ENCODE data around the gene MTCL3.
"Not testable (repeated sequence)": the region's sequence is repeated elsewhere in the genome, so short reads cannot be mapped to it uniquely, and the experiment has no call there.

MTCL3 gene

DNA sequence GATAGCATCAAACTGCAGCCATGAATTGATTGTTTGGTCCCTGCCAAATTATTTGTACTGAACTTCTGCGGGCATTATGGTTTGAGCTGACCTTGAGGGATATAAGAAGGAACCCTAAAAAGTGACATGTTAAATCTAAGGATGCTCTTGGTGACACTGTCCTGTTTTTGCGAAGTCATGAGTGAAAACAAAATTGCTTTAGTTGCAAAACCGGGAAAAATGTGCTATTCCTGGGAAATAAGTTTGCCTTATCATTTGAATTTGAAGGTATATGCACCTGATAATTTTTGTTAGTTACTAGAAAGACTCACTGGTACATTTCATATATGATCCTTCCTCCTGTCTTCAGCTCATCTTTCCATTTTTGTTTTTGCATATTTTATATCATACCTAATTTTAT, 67.7 kb downstream of the MTCL3 start:
- no peak for TF ChIP-seq POLR2A (IDR thresholded peaks at IDR 0.05; ENCODE audit: low read depth, low read length)
- no peak for DNase-seq (ENCODE audit: insufficient read length, low spot score)
- FAIRE-seq, result no peak

DNA sequence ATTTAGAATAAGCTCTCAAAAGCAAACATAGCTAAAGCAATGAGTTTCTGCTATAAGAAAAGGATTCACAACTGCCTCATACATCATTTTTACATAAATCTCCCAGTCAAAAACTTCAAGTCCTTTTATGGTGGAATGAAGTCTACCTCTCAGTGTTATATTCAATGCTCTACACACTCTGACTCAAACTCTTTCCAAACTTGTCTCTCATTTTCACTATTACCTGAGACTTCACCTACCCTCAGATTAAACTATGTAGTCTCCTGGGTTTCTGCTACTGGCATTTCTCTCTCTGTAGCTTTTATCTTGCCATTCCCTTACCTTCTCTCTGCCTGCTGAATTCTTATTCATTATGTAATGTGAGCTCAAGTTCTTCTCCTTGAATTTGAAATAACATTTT, 71.4 kb downstream of the MTCL3 start:
- no peak for FAIRE-seq
- no peak for TF ChIP-seq POLR2A (IDR thresholded peaks at IDR 0.05; ENCODE audit: low read depth, low read length)
- no peak for DNase-seq (ENCODE audit: insufficient read length, low spot score)

DNA sequence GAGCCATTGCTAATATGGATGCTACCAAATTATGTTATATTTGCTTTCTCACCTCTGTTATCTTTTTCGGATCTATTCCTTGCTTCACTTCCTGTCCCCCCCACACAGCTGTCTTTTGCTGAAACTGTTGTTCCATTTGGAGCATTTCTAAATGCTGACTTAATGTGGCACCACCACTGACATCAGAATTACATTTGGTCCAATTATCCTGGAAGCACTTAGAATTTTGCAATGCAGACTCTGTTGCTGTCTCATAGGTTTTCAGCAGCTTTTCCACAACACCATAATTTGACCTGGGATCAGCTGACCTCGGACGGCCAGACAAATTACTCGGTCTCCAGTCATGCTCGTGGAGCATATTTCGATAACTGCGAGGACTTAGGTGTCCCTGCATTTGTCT, 72.8 kb downstream of the MTCL3 start:
- no peak for DNase-seq (ENCODE audit: insufficient read length, low spot score)
- FAIRE-seq, result no peak
- TF ChIP-seq POLR2A (IDR thresholded peaks at IDR 0.05; ENCODE audit: low read depth, low read length), result no peak

DNA sequence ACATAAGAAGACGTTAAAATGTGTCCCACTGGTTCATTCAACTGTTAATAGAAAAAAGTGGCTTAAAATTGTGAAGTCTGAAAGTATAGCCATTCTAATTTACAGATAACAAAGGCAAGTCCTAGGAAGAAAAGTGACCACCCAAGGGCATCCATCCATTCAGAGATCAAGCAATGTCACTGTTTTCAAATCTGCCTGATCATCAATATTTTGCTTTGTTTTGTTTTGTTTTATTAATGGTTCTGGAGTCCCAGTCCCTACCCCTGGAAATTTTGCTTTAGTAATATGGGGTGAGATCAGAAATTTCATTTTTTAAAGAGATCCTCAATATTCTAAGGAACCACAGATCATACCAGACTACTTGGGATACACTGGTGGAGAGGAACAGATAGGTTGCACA, 77.3 kb downstream of the MTCL3 start:
- no peak for FAIRE-seq
- no peak for DNase-seq (ENCODE audit: insufficient read length, low spot score)
- no peak for TF ChIP-seq POLR2A (IDR thresholded peaks at IDR 0.05; ENCODE audit: low read depth, low read length)

DNA sequence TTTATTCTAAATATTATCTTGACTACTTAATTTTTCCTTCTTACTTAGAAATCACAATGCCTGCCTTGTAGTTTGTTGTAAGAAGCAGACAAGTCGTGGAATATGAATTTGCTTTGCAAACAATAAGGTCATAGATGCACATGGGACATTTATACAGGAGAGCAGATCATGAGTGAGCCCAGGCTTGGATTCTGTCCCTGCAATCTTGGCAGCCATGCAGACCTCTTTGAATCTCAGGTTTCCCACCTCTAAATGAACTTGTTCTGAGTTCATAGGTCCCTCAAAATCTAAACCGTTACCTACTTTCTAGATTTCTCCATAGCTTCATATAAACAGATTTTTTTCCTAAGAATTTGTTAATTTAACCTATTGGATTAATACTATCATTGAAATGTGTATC, 79.4 kb downstream of the MTCL3 start:
- no peak for FAIRE-seq
- no peak for TF ChIP-seq POLR2A (IDR thresholded peaks at IDR 0.05; ENCODE audit: low read depth, low read length)
- no peak for DNase-seq (ENCODE audit: insufficient read length, low spot score)

DNA sequence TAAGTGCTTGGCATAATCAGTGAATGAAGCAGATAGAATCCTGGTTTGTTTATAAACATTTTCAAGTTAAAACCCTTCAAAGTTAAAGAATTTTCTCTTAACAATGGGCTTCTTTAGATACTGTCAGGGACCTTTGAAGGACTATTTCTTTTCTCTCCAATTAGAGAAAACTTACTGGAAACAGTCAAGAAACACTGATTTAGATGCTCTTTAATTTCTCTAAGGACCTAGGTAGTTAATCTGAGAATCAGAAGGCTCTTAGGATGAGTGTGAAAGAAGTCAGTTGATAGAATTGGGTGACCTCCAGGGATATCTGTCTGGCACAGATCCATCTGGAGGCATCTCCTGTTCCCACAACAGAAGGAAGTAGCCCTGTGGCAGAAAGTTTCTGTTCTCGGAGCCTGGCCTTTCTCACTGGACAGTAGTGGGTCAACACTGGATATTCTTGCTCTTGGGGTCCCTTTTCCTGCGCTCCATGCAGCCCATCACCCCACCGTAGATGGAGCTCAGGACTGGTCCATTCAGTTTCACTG, 82.5 kb downstream of the MTCL3 start:
- TF ChIP-seq POLR2A (IDR thresholded peaks at IDR 0.05; ENCODE audit: low read depth, low read length), result no peak
- FAIRE-seq (no peak), DNase-seq (ENCODE audit: insufficient read length, low spot score) (no peak)

GRCh38 chr6:127435626-127436220, 83.4 kb downstream of the MTCL3 start:
- no peak for DNase-seq (ENCODE audit: insufficient read length, low spot score)
- FAIRE-seq, result no peak
- TF ChIP-seq POLR2A (IDR thresholded peaks at IDR 0.05; ENCODE audit: low read depth, low read length), result no peak

DNA sequence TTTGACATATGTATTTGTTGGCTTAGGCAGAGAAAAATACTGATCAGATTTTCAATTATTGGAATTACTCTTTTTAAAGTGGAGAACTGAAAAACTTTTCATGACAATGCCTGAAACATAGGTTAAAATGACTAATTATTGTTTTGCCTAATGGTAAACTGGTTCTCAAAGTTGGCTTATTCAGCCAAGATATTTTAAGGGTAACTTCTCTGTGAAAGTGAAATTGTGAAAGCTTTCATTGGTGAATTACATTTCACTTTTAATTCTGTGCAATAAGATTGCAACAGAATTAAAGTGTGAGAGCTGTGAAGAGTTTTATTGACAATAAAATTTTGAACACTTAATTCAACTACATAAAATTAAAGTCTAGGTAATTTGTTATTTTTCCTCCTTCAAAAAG, 84.5 kb downstream of the MTCL3 start:
- FAIRE-seq (no peak), DNase-seq (ENCODE audit: insufficient read length, low spot score) (no peak)
- TF ChIP-seq POLR2A (IDR thresholded peaks at IDR 0.05; ENCODE audit: low read depth, low read length), result no peak

DNA sequence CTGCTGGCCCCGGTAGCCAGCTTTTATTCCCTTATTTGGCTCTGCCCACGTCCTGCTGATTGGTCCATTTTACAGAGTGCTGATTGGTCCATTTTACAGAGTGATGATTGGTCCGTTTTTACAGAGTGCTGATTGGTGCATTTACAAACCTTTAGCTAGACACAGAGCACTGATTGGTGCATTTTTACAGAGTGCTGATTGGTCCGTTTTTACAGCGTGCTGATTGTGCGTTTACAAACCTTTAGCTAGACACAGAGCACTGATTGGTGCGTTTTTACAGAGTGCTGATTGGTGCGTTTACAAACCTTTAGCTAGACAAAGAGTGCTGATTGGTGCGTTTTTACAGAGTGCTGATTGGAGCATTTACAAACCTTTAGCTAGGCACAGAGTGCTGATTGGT, 90.6 kb downstream of the MTCL3 start:
- not testable (repeated sequence) for FAIRE-seq; DNase-seq (ENCODE audit: insufficient read length, low spot score)

DNA sequence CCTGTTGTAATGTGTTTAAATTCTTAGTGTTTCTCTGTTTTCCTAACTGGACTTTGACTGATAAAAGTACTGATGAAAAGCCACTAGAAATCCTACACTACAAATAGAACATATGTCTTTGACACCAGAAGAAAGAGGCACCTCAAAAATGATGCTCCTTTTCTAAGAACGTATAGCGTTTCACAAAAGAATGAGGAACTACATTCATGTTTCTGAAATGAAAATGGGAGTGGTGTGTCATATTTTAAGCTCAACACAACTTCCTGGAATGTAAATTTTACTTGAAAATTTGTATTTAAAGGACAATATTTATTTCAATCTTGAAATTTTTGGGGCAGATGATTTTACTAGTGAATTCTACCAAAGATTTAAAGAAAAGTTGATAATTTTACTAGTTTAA, 95.2 kb downstream of the MTCL3 start:
- TF ChIP-seq POLR2A (IDR thresholded peaks at IDR 0.05; ENCODE audit: low read depth, low read length), result no peak
- no peak for DNase-seq (ENCODE audit: insufficient read length, low spot score)

More for the DNA sequence above, 95.2 kb downstream of the MTCL3 start:
- FAIRE-seq, result no peak
